Spleen (tissue), 11 donors: ENCODE results near the gene PMIS2. TPM values are rescaled to one million over a fixed set of nuclear protein-coding genes. Genes with fewer than 3 reads are reported as not detected.

ENCODE experiments used
- DNase-seq: peaks from one replicate; pipeline ENCODE4 v3.0.0-alpha.2; 2020
- H3K27ac ChIP-seq, 8 donors: fragments of 200-600 bp; sonication (generic) in 7 of 8; 1 replicate in 4 of 8; 2 replicates in 4 of 8; pipeline versions ENCODE4 v1.5.0 to v1.8.0; 2016 to 2021; ENCODE audit warnings: inconsistent platforms in 4 of 8, mild to moderate bottlenecking in 4 of 8, moderate library complexity in 1 of 8
- H3K27me3 ChIP-seq, 7 donors: fragments of 200-600 bp; sonication (generic) in 6 of 7; replicated peaks in 1 of 7; 1 replicate in 4 of 7; 2 replicates in 3 of 7; pipeline versions ENCODE4 v1.5.0 to v1.8.0; 2016 to 2021; ENCODE audit warnings: inconsistent platforms in 3 of 7, mild to moderate bottlenecking in 1 of 7
- H3K36me3 ChIP-seq, 6 donors: fragments of 200-600 bp; sonication (generic) in 5 of 6; 1 replicate in 4 of 6; 2 replicates in 2 of 6; pipeline versions ENCODE4 v1.5.0 to v1.8.0; 2016 to 2021; ENCODE audit warnings: inconsistent platforms in 2 of 6
- H3K4me1 ChIP-seq, 6 donors: fragments of 200-600 bp; sonication (generic) in 5 of 6; 1 replicate in 3 of 6; 2 replicates in 3 of 6; pipeline versions ENCODE4 v1.5.0 to v1.8.0; 2016 to 2021; ENCODE audit warnings: inconsistent platforms in 3 of 6
- H3K4me3 ChIP-seq, 8 donors: fragments of 200-600 bp; sonication (generic) in 7 of 8; 1 replicate in 4 of 8; 2 replicates in 4 of 8; pipeline versions ENCODE4 v1.5.0 to v1.8.0; 2016 to 2021; ENCODE audit warnings: inconsistent platforms in 4 of 8, mild to moderate bottlenecking in 4 of 8, moderate library complexity in 2 of 8
- H3K9me3 ChIP-seq, 8 donors: fragments of 200-600 bp; sonication (generic) in 7 of 8; 1 replicate in 4 of 8; 2 replicates in 4 of 8; pipeline versions ENCODE4 v1.5.0 to v1.8.0; 2016 to 2021; ENCODE audit warnings: inconsistent platforms in 4 of 8
- CTCF ChIP-seq, 11 experiments: fragments of 200-600 bp in 7 of 11; fragments of 450-650 bp in 4 of 11; sonication (generic) in 4 of 11; IDR thresholded peaks in 8 of 11; conservative IDR thresholded peaks in 3 of 11; 1 replicate in 7 of 11; 2 replicates in 4 of 11; pipeline versions ENCODE4 v1.4.0 to v1.8.0; 2016 to 2021; ENCODE audit warnings: antibody characterized with exemption in 11 of 11, inconsistent platforms in 4 of 11, mild to moderate bottlenecking in 1 of 11
- POLR2A ChIP-seq, 3 donors: fragments of 450-650 bp; IDR thresholded peaks; one replicate each; pipeline ENCODE4 v1.5.1; 2017; ENCODE audit warnings: antibody characterized with exemption in 3 of 3, mild to moderate bottlenecking in 1 of 3
- POLR2AphosphoS5 ChIP-seq, 3 donors: sonication (generic); formaldehyde crosslinking; IDR thresholded peaks; one replicate each; pipeline ENCODE4 v1.5.1; 2017; ENCODE audit warnings: antibody characterized with exemption in 3 of 3
- WGBS, 5 donors: extraction: QIAGEN DNeasy Blood & Tissue Kit in 3 of 5; methylation state at CpG; one replicate each; pipeline versions ENCODE4 v1.1.5 to v1.1.7; 2013 to 2018; 5-methylcytosine and 5-hydroxymethylcytosine counted together
- intact Hi-C: fragments of 100-400 bp; cut with DNase I; formaldehyde crosslinking; loops from one replicate; pipeline ENCODE4 v1.15.0; 2023; ENCODE audit warnings: low total_unique reads
- polyA plus RNA-seq, 3 donors: library from polyadenylated mRNA; stranded (reverse); fragments of 200-250 nt; gene quantifications; one replicate each; pipeline ENCODE4 v1.2.1, GENCODE V29; 2013
- total RNA-seq, 7 donors: library from RNA; depleted of rRNA in 3 of 7; stranded (reverse); fragments of >200 nt in 3 of 7; fragmentation: NEBNext Ultra II Directional in 4 of 7; extraction: Animal tissue kit (Norgen Biotek cat#: 25700) in 4 of 7; gene quantifications; one replicate each; pipeline versions ENCODE4 v1.1.0 to v1.2.1, GENCODE V29; 2016 to 2021
- donor health status: healthy with polysubstance abuse.
- donor health status: DM: no; HTN: no; CAD: no; lungs with moderate emphysema.
- donor health status: DM: no; HTN: no; CAD: no.
- donor health status: Bipolar disorder and iron deficiency.
- donor health status: healthy.
- donor health status: DM: no; HTN: no; CAD: no.
- donor health status: DM: yes; HTN: yes; CAD: no.

Gene PMIS2
- total and polyA plus RNA-seq, 10 donors, result not detected

GRCh38 chr19:35608251-35608650, 22.3 kb downstream of the PMIS2 start:
- no peak for TF ChIP-seq CTCF (IDR thresholded peaks at IDR 0.05 in 8 of 11, conservative IDR thresholded peaks at IDR 0.05 in 3 of 11)
- TF ChIP-seq POLR2A (IDR thresholded peaks at IDR 0.05), result no peak
- TF ChIP-seq POLR2AphosphoS5 (IDR thresholded peaks at IDR 0.05), result no peak
- Histone ChIP-seq H3K4me1 (peaks cover 7 to 33% (median 25%) of the 10 kb centered on the region in 6 donors), H3K9me3 (peaks cover 0 to 23% (median 17%) of the 10 kb centered on the region in 8 donors), H3K27ac (no peak overlapping the region), H3K36me3 (no peaks in the 10 kb centered on the region), H3K4me3 (no peak overlapping the region), H3K27me3 (no peaks in the 10 kb centered on the region)
- WGBS, 5 donors, result 72 to 90% (median 75%) methylated on average over 2 of the region's 2 CpGs
- intact Hi-C loops, result no loop called here
- no peak for DNase-seq

- peaks cover 0 to 3% (median under 1%) of the 10 kb centered on the region in 6 donors for H3K36me3 ChIP-seq
- H3K9me3 ChIP-seq, result peaks cover 0 to 23% (median 17%) of the 10 kb centered on the region in 8 donors
- intact Hi-C loops, result no loop called here
- no peaks in the 10 kb centered on the region for H3K27me3 ChIP-seq
- no peak overlapping the region for H3K4me3 ChIP-seq
- TF ChIP-seq POLR2AphosphoS5 (IDR thresholded peaks at IDR 0.05) (peak in 2 of 3 donors; percentile 62 to 67), POLR2A (IDR thresholded peaks at IDR 0.05) (no peak)
- peaks cover 7 to 40% (median 27%) of the 10 kb centered on the region in 6 donors for H3K4me1 ChIP-seq
- peak overlapping the region; percentile 20 to 87 (median 70) for H3K27ac ChIP-seq
- peak; percentile 82 for DNase-seq
- 30 to 57% (median 35%) methylated on average over 6 of the region's 6 CpGs for WGBS, 5 donors
Measured at GRCh38 chr19:35609851-35610353, 23.9 kb downstream of the PMIS2 start.

GRCh38 chr19:35612224-35612558, 26.2 kb downstream of the PMIS2 start:
- Histone ChIP-seq H3K27ac (peak overlapping the region; percentile 13 to 88 (median 78)), H3K27me3 (no peaks in the 10 kb centered on the region), H3K36me3 (peaks cover 0 to 26% (median 14%) of the 10 kb centered on the region in 6 donors), H3K4me3 (peak overlapping the region; percentile 62 to 77 (median 69)), H3K4me1 (peaks cover 7 to 40% (median 27%) of the 10 kb centered on the region in 6 donors), H3K9me3 (peaks cover 0 to 16% (median 12%) of the 10 kb centered on the region in 8 donors)
- WGBS, 5 donors, result 36 to 40% (median 40%) methylated on average over 9 of the region's 9 CpGs
- DNase-seq, result no peak
- intact Hi-C loops, result no loop called here
- TF ChIP-seq CTCF (IDR thresholded peaks at IDR 0.05 in 8 of 11, conservative IDR thresholded peaks at IDR 0.05 in 3 of 11), result no peak
- no peak for TF ChIP-seq POLR2A (IDR thresholded peaks at IDR 0.05)
- no peak for TF ChIP-seq POLR2AphosphoS5 (IDR thresholded peaks at IDR 0.05)

GRCh38 chr19:35612559-35613321, 26.8 kb downstream of the PMIS2 start, which contains the start of gene HAUS5:
Gene HAUS5, plus strand, starts transcription at chr19:35612735. Its CDS starts 60 bp downstream, at chr19:35612795.
- intact Hi-C loops, result no loop called here
- H3K4me1 ChIP-seq, result peaks cover 7 to 40% (median 27%) of the 10 kb centered on the region in 6 donors
- peak within 1 kb of the TSS; percentile 37 to 88 (median 78) for H3K27ac ChIP-seq
- peaks cover 0 to 32% (median 15%) of the 10 kb centered on the region in 6 donors for H3K36me3 ChIP-seq
- DNase-seq, result peak; percentile 97
- TF ChIP-seq CTCF (IDR thresholded peaks at IDR 0.05 in 8 of 11, conservative IDR thresholded peaks at IDR 0.05 in 3 of 11) (peak in 6 of 11 experiments; percentile 13 to 42 (median 28)), POLR2AphosphoS5 (IDR thresholded peaks at IDR 0.05) (peak; percentile 94 to 97 (median 94)), POLR2A (IDR thresholded peaks at IDR 0.05) (peak in 1 of 3 donors; percentile 86)
- peaks cover 0 to 11% (median 7%) of the 10 kb centered on the region in 8 donors for H3K9me3 ChIP-seq
- H3K4me3 ChIP-seq, result peak within 1 kb of the TSS; percentile 62 to 77 (median 69)
- H3K27me3 ChIP-seq, result no peaks in the 10 kb centered on the region
- WGBS, 5 donors, result 0 to 1% (median 1%) methylated on average over 8 to 47 of the region's 47 CpGs
